Coronary artery (tissue), 2 donors: ENCODE measurements around the gene FOXP1.

Experiments used
- DNase-seq: peaks from one replicate; pipeline ENCODE4 v3.0.0-alpha.2; 2017; ENCODE audit warnings: low spot score
- H3K27ac ChIP-seq, 2 donors: fragments of 200-600 bp; sonication (generic); one replicate each; pipeline ENCODE4 v1.5.1; 2016 to 2019
- H3K4me3 ChIP-seq: fragments of 200-600 bp; sonication (generic); 2 replicates; pipeline ENCODE4 v1.5.1; 2016; ENCODE audit warnings: mild to moderate bottlenecking, moderate library complexity
- TF ChIP-seq, protein P1 (sequence below): fragments of 200-600 bp; sonication (generic); IDR thresholded peaks from one replicate; pipeline ENCODE4 v1.5.1; 2019; ENCODE audit warnings: antibody characterized with exemption

The FOXP1 gene

DNA sequence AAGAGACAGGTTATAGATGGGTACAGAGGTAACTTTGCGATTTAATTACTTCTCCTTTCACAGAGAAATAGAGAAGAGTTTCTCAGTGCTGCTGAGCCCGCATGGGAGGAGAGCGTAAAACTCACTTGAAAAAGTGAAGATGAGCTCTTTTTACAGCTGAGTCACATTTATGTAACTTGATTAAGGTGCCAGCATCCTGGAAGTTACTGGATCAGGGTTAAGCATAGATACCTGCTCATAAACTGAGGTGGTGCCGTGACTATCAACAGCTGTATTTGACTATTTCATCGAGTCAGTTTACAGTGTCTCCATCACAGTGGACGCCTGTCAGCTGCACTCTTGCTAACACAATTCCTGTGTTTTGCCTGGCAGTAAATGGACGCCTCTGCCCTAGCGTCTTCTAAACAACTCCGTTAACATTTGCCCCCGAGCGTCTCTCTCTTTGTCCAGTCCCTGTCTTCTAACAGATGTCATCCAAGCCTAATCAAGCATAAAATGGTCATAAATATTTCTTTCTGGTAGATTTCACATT, 414.6 kb downstream of the FOXP1 start:
- DNase-seq, result no peak
- TF ChIP-seq, protein P1, sequence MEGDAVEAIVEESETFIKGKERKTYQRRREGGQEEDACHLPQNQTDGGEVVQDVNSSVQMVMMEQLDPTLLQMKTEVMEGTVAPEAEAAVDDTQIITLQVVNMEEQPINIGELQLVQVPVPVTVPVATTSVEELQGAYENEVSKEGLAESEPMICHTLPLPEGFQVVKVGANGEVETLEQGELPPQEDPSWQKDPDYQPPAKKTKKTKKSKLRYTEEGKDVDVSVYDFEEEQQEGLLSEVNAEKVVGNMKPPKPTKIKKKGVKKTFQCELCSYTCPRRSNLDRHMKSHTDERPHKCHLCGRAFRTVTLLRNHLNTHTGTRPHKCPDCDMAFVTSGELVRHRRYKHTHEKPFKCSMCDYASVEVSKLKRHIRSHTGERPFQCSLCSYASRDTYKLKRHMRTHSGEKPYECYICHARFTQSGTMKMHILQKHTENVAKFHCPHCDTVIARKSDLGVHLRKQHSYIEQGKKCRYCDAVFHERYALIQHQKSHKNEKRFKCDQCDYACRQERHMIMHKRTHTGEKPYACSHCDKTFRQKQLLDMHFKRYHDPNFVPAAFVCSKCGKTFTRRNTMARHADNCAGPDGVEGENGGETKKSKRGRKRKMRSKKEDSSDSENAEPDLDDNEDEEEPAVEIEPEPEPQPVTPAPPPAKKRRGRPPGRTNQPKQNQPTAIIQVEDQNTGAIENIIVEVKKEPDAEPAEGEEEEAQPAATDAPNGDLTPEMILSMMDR, result no peak
- Histone ChIP-seq H3K4me3 (peak overlapping the region; percentile 46), H3K27ac (peak overlapping the region; percentile 70 to 84)

DNA sequence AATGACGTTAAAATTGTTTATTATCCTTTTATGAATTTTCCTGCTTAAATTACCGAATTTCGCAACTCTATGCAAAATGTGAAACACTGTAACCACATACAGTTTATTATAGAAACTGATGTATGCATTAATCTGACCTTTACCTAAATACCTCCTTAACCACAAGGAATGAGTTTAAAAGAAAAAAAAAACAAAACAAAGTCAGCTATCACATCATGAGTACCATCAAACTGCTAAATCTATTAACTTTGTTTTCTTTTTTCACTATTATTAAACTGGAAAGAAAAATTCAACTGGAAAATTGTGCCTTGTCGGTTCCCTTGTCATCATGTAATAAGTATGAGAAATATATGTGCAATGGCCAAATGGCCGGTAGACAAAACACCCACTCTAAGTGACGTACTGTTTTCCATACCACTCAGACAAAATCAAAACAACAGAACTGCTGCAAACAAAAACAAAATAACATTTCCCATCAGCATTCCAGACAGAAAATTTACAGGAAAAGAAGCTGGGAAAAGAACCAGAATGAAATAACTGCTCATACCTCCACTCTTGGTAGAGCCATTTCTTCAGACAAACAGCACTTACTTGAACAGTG, 415.3 kb downstream of the FOXP1 start:
- DNase-seq, result no peak
- Histone ChIP-seq H3K27ac (peak overlapping the region; percentile 70 to 84), H3K4me3 (peak overlapping the region; percentile 46)
- TF ChIP-seq, protein P1, result no peak

DNA sequence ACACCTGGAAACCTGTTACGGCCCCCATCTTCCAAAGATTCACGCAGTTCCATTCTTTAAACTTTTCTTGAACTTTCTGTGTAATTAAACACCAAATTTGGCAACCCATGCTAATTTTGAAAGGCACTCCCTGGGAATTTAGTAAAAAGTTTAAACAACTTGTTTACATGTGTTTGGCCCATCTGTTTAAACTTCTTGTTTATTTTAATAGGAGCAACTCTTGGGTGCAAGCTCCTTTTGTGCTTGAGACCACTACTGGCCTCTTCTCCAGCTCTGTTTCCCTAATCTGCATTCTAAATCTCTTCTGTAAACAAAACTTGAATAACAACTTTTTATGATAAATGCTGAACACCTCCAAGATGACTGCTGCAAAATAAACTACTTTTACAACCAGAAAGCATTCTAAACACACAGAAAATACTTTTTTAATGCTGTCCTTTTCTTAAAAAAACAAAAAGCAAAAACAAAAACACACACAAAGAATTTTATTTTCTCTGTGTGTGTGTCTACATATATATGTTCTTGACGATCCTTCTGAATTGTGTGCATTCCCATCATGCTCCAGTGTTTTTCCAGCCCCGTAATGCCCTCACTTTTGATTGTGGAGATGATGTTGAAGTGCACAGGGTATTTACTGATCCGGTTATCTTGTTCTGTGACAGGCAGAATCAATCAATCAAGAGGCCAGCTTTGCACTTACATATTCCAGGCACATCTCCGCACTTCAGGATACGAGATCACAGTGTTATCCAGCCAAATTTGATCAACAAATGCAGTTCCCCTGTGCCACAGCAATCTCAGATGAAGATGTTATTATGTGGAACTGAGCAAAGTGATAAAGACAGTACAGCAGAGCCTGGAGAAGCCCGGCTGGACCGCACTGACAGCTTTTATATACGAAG, 416.9 kb downstream of the FOXP1 start:
- peak overlapping the region in 1 of 2 donors; percentile 46 for H3K27ac ChIP-seq
- TF ChIP-seq, protein P1, result no peak
- DNase-seq, result no peak
- no peak overlapping the region for H3K4me3 ChIP-seq

DNA sequence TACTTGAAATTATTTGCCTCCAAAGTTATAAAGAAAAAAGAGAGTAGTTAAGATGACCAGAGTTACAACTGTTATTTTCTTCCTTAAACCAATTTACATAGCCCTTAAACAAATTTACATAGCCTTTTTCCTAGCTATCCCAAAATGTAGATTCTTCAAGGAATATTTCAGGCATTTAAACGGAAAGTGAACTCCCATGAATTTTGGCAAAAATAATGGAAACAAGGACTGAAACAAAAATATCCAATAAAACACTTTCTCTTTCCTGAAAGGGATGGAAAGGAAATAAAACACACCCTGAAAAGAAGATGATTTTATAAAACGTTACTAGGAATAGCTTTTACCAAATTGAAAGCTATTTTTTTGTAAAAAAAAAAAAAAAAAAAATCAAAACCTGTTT, 418.6 kb downstream of the FOXP1 start:
- DNase-seq, result no peak
- Histone ChIP-seq H3K27ac (peak overlapping the region; percentile 61 to 71), H3K4me3 (no peak overlapping the region)
- TF ChIP-seq, protein P1, result no peak

DNA sequence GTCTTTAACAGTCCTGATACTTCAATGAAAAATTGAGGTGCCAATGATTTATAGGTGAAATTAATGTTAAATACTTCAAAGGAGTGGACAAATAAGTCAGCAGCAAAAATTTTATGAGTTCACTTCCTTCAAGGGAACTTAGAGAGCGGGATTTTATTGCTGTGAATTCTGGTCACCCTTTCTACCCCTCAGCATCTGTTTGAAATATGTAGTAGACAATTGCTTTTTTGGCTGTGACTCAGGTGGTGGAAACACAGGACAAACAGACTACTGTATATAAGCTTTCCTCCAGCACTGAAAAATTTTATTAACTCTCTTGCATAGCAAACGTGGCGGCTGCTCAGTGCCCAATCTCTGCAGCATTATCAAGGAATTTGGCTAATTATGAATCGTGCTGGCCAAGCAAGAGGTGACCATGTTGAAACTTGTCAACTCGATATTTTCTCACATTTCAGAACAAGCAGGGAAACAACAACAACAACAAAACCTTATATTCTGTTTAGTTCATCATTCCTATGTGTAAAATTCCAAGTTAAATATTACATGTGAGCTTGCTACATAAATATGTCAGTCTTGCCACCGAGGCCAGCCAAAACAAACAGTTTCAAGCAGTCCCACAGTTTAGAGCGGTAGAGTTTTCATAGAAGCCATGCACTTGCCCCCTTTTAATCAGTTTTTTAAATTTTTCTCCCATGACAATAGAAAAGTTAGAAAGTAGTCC, 420.2 kb downstream of the FOXP1 start:
- H3K4me3 ChIP-seq, result no peak overlapping the region
- TF ChIP-seq, protein P1, result no peak
- peak overlapping the region; percentile 61 to 71 for H3K27ac ChIP-seq
- DNase-seq, result no peak

DNA sequence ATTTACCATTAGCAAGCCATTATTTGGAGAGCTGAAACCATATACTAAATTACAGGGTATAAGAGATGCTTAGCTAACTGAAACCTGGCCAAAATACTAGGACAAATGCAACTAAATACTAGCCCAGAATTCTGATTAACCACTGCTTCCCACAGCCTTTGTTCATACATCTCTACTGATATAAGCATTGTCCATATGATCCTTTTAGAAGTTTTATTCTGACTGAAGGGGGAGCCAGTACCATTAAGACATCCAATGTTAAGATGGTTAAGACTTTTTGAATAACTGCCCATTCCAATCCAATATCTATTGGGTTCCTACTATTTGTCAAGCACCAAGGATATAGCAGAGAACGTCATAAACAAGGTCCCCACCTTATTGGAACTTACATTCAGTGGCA, 421.3 kb downstream of the FOXP1 start:
- Histone ChIP-seq H3K4me3 (no peak overlapping the region), H3K27ac (no peak overlapping the region)
- TF ChIP-seq, protein P1, result no peak
- DNase-seq, result no peak
